Fibroblast of skin of abdomen (primary cell): ENCODE measurements around the gene EPOP.
"Not testable (repeated sequence)": the region's sequence is repeated elsewhere in the genome, so short reads cannot be mapped to it uniquely, and the experiment has no call there.

Experiments used
- DNase-seq: peaks from one replicate; pipeline ENCODE4 v3.0.0-alpha.2; 2013

The EPOP gene

GRCh38 chr17:38673707-38674013 is 1.1 kb downstream of the EPOP start:
- DNase-seq: no peak

DNA sequence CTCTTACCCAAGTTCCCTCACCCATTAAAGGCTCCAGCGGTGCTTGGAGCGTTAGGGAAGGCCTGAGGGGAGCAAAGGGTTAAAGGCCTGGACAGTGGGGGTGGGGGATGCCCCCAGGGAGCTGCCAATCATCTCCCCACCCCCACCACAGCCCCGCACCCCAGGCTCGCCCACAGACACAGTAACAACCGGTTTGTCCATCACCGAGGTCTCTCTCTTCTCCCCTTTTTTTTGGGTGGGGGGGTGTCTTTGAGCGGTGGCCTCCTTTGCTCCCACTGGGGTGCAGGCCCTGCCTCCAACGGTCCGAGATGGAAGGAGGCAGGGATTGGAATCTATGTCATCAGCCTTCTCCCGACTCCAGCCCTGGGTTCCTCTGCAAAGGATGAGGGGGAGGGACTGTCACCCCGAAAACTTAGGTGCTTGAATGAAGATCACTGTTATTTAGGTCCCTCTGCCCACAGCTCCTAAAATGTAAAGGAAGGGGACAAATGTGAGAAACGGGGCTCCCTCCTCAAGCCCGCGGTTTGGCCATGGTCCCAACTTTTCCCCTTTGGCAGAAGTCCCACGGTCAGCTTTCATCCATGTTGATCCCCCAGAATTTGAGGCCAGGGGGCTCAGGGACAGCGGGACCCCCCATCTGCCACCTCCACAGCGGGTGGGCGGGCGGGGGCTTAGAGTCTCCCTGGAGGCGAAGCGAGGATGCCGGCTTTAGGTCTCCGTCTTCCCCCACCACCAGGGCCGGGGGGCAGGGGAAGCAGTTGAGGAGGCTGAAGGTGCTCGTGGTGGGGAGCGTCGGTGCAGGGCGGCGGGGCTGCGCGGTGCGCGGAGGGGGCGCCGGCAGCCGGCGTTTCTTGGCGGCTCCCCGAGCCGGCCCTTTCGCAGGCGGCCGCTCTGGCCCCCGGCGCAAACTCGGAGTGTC is 1.7 kb downstream of the EPOP start:
- no peak for DNase-seq

GRCh38 chr17:38671939-38672720 is 2.6 kb downstream of the EPOP start:
- no peak for DNase-seq

DNA sequence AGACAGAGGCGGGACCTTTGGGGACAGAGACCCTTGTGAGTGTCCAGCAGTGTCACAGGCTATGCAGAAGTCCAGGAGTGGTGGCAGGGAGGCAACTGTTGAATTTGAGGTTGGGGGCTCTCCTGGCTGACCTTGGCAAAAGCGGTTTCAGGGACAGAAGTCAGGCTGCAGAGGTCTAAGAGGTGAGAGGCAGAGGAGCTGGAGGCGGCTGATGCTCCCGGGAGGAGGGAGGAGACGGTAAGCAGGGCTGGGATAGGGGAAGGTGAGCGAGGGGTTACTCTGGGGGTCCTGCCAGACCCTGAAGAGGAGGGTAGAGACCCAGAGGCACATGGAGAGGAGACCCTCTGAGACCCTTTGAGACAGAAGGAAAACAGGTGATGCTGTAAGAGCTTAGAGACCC is 5.2 kb downstream of the EPOP start:
- no peak for DNase-seq

GRCh38 chr17:38667787-38668122 is 7.0 kb downstream of the EPOP start:
- DNase-seq: no peak

DNA sequence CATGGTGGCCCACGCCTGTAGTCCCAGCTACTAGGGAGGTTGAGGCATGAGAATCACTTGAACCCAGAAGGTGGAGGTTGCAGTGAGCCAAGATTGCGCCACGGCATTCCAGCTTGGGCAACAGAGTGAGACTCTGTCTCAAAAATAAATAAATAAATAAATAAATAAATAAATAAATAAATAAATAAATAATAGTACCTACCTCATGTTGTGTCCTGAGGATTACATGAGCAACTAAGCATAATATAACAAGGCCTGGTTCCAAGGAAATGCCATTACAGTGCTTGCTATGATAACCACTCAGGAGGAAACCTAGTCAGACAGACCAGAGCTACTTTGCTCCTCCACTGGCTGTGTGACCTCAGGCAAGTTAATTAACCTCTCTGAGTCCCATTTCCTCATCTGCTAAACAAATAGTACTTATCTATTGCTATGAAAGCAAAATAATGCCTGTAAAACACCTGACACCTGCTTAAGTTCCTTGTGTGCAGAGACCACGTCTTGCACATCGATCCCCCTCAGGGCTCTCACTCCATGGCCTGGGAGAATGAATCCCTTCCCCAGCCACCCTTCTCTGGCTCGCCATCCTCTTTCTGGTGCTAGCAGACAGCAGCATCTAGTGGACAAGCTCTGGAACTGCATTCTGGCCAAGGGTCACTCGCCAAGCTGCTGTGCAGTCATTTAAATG is 7.5 kb downstream of the EPOP start:
- peak; percentile 61 for DNase-seq

DNA sequence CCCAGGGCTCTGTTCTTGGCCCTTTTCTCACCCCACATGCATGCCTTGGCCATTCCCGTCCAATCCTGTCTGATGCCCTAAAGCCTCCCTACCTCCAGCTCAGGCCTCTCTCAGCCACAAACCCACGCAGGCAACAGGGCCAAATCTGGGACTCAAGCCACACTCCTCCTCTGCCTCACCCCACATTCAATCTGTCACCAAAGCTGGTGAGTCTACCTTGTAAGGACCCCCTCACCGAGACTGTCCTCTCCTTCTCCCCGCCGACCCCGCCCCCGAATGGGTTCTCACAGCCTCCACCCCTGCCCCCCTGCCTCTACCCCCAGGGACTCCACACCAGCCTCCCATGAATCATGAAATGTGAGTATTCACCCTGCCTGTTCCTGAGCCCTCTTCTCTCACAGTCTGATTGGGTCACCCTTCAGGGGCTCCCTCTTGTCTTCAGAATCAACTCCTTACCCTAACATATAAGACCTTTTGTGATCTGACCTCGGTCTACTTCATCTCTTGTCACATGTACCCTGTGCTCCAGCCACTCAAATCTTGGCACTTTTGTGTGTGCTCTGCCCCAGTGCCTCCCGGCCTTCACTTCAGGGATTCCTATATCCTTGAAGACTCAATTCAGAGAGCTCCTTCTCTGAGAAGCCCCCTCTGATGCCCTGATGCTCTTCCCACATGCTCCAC is 10.7 kb downstream of the EPOP start:
- no peak for DNase-seq

- peak; percentile 38 for DNase-seq
These were observed 11.5 kb downstream of the EPOP start for GRCh38 chr17:38663125-38663751.

DNA sequence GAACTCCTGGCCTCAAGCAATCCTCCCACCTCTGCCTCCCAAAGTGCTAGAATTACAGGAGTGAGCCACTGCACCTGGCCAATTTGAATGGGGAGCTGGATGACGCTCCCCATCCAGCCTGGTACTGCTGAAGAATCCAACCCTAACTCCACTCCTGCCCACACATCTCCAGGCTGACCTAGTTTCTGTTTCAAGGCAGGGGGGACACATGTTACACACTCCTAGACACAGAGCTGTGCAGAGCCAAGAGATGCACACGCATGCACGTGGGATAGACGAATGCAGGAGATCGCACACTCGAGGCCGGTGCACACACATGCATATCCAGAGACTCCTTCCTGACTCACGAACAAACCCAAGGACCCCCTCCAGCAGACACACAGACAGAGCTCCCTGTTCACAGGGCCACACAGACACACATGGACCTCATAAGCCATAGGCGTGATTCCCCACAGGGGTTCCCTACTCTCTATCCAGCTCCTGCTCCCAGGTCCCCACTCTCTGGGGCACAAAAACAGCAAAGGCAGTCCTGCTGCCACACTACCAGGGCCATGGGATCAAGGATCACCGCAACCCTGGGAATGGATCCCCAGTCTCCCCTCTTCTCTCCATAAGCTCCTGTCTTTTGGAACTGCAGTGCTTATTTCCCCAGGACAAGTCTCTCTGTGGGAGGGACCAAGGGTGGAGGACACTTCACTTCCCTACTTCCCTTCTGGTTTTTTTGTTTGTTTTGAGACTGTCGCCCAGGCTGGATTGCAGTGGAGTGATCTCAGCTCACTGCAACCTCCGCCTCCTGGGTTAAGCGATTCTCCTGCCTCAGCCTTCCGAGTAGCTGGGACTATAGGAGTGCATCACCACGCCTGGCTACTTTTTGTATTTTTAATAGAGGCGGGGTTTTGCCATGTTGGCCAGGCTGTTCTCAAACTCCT is 14.4 kb downstream of the EPOP start:
- no peak for DNase-seq

- DNase-seq: no peak
These were observed 15.3 kb downstream of the EPOP start for GRCh38 chr17:38659415-38659814.

DNA sequence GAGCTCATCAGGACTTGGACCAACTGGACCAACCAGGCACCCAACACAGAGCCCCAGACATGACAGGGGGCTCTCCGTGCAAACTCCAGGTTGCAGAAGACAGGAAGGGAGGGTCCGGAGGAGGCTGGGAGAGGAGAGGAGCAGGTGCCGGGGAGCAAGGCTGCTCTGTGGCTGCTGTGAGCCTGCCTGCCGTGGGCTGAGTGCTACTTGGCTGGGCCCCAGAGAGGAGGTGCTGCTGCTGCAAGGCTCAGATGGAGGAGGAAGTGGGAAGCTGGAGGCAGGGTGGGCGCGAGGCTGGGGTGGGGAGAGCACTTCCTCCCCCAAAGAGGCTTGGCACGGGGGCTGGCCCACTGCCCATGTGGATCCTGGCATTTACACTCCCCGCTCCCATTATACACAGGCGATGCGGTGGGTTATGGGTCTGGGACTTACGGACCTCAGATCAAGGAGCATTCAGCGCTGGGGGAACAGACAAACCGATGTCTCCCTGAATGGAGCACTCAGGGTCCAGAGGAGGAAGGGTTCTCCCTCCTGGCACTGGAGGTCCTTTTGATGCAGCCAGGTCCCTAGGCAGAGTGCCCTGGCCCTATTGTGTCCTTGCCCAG is 15.9 kb downstream of the EPOP start:
- DNase-seq: no peak

GRCh38 chr17:38657824-38658740 is 16.7 kb downstream of the EPOP start:
- DNase-seq: no peak

GRCh38 chr17:38656959-38657823 is 17.6 kb downstream of the EPOP start:
- DNase-seq: no peak

- DNase-seq: no peak
These were observed 20.1 kb downstream of the EPOP start for GRCh38 chr17:38654411-38655398.

DNA sequence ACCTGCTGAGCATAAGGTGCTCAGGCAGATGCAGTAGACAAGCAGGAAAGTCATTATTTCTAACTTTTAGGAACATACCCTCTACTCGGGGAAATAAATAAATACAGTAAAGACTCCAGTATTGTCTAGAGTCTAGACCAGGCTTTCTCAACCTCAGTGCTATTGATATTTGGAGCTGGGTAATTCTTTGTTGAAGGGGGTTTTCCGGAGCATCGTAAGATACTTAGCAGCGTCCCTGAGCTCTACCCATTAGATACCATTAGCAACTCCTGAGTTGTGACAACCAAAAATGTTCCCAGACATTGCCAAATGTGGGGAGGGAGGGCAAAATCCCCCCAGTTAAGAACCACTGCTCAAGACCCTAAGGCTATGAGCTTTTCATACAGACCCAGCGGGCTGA is 21.1 kb downstream of the EPOP start:
- no peak for DNase-seq

GRCh38 chr17:38653230-38653629 is 21.5 kb downstream of the EPOP start:
- DNase-seq: no peak

- not testable (repeated sequence) for DNase-seq
These were observed 24.0 kb downstream of the EPOP start for GRCh38 chr17:38650653-38651173.
